Keratinocyte (primary cell): ENCODE measurements around the gene CAT. TPM values are rescaled to one million over a fixed set of nuclear protein-coding genes. Genes with fewer than 3 reads are reported as not detected.

ENCODE experiments used
- DNase-seq: peaks from one replicate; pipeline ENCODE4 v3.0.0-alpha.2; 2011; ENCODE audit warnings: low read depth, missing footprints, low spot score
- FAIRE-seq: peaks from 2 replicates; lab custom pipeline; 2011; peaks lifted over from hg19 to GRCh38; lab: Jason Lieb, UNC
- H2AFZ ChIP-seq: 2 replicates; pipeline ENCODE4 v1.6.0; 2012; ENCODE audit warnings: low read length, control low read depth, inconsistent platforms; ENCODE audit not compliant: control insufficient read depth
- H3K27ac ChIP-seq: 2 replicates; pipeline ENCODE4 v1.5.1; 2011; ENCODE audit warnings: low read length; ENCODE audit not compliant: control insufficient read depth, insufficient read depth
- H3K27me3 ChIP-seq: 3 replicates; pipeline ENCODE4 v1.6.0; 2011; ENCODE audit warnings: low read length; ENCODE audit not compliant: control insufficient read depth, insufficient read depth; ENCODE audit errors: extremely low read depth
- H3K36me3 ChIP-seq, 2 experiments: 2 replicates in 1 of 2; 3 replicates in 1 of 2; pipeline ENCODE4 v1.5.1; 2011; ENCODE audit warnings: low read length in 2 of 2, mild to moderate bottlenecking in 1 of 2; ENCODE audit not compliant: control insufficient read depth in 2 of 2, insufficient read depth in 2 of 2; ENCODE audit errors: extremely low read depth in 1 of 2
- H3K4me1 ChIP-seq: 3 replicates; pipeline ENCODE4 v1.5.1; 2011; ENCODE audit warnings: low read length; ENCODE audit not compliant: control insufficient read depth, insufficient read depth; ENCODE audit errors: extremely low read depth
- H3K4me2 ChIP-seq: 3 replicates; pipeline ENCODE4 v1.6.0; 2011; ENCODE audit warnings: low read depth, low read length; ENCODE audit not compliant: control insufficient read depth, insufficient read depth; ENCODE audit errors: extremely low read depth
- H3K4me3 ChIP-seq, 3 experiments: fragments of 200-600 bp in 1 of 3; sonication (generic) in 1 of 3; 2 replicates in 2 of 3; 3 replicates in 1 of 3; pipeline ENCODE4 v1.5.1; 2011 to 2016; ENCODE audit warnings: low read length in 3 of 3, mild to moderate bottlenecking in 3 of 3, control low read depth in 2 of 3, inconsistent platforms in 1 of 3, low read depth in 1 of 3, mixed read lengths in 1 of 3, mixed run types in 1 of 3, moderate library complexity in 1 of 3; ENCODE audit not compliant: control insufficient read depth in 2 of 3, insufficient read depth in 2 of 3; ENCODE audit errors: extremely low read depth in 1 of 3
- H3K79me2 ChIP-seq: 2 replicates; pipeline ENCODE4 v1.6.0; 2012; ENCODE audit warnings: low read length; ENCODE audit not compliant: control insufficient read depth, insufficient read depth
- H3K9ac ChIP-seq: 3 replicates; pipeline ENCODE4 v1.6.0; 2011; ENCODE audit warnings: low read length; ENCODE audit not compliant: control insufficient read depth, insufficient read depth; ENCODE audit errors: extremely low read depth
- H3K9me1 ChIP-seq: 3 replicates; pipeline ENCODE4 v1.6.0; 2011; ENCODE audit warnings: low read length; ENCODE audit not compliant: control insufficient read depth, insufficient read depth; ENCODE audit errors: extremely low read depth
- H3K9me3 ChIP-seq: 2 replicates; pipeline ENCODE4 v1.5.1; 2012; ENCODE audit warnings: low read depth, low read length; ENCODE audit not compliant: control insufficient read depth
- H4K20me1 ChIP-seq: 3 replicates; pipeline ENCODE4 v1.6.0; 2011; ENCODE audit warnings: low read length; ENCODE audit not compliant: control insufficient read depth, insufficient read depth; ENCODE audit errors: extremely low read depth
- EZH2 ChIP-seq: IDR thresholded peaks from one replicate; pipeline ENCODE4 v1.6.1; 2012; ENCODE audit warnings: inconsistent platforms, mild to moderate bottlenecking, low read length, moderate library complexity
- dilution Hi-C: fragments of 300-500 bp; cut with MboI; formaldehyde crosslinking; loops from one replicate; pipeline ENCODE4 v1.7.0; 2020; ENCODE audit warnings: low sequenced_read_pairs; ENCODE audit not compliant: extremely low pct_ligation_motif_present
- polyA plus RNA-seq, 5 experiments: library from polyadenylated mRNA; depleted of rRNA in 3 of 5; stranded (reverse) in 3 of 5; stranded (forward) in 1 of 5; unstranded in 1 of 5; fragments of >200 nt; gene quantifications; 1 replicate in 1 of 5; 2 replicates in 3 of 5; 3 replicates in 1 of 5; pipeline versions ENCODE4 v1.2.1 to v1.2.3, GENCODE V29; 2011 to 2012; ENCODE audit warnings: missing spikeins in 2 of 5, low read depth in 1 of 5, low replicate concordance in 1 of 5
- TF ChIP-seq, protein P1 (sequence below), 3 experiments: IDR thresholded peaks in 1 of 3; conservative IDR thresholded peaks in 1 of 3; optimal IDR thresholded peaks in 1 of 3; 2 replicates in 2 of 3; 3 replicates in 1 of 3; pipeline versions ENCODE3 to v1.5.1; 2011; ENCODE audit warnings: low read length in 3 of 3, mild to moderate bottlenecking in 3 of 3, moderate library complexity in 2 of 3, control low read depth in 1 of 3, inconsistent platforms in 1 of 3; ENCODE audit not compliant: insufficient read depth in 2 of 3; ENCODE audit errors: extremely low read depth in 1 of 3

CAT gene
- polyA plus RNA-seq, 1 donor (not counting 4 experiments of a cell fraction or from before 2014, with no cell fraction given) = 94.8 TPM

DNA sequence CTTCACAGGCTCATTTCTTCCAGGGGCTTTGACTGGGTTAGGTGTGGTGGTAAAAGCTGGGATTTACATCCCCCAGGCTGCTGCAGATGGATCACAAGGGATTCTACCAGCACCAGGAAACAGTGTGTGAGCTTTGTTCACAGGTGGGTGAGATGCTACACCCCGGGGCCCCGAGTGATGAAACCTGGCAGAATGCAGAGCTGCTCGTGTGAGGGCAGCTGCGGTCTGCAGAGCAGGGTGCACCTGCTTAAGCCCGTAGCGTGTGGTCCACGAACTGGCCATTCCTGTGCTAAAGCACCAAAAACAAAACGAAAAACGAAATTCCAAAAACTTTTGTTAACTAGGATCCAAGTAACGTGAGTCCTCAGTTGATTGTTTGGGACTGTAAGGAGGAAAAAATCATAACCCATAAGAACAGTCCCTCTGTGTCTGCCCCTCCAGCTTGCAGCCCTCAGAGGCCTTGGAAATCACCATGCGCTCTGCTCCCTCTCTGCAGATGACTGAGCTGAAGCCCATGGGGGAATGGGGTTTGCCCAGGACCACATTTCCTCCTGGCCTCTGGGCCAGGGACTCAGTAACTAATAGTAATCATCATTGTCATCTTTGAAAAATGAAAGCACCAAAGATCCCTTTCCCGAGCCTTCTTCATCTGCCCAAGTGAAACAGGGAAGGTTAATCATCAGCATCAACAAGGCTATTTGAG lies 50.3 kb downstream of the CAT start:
- FAIRE-seq = no peak
- Histone ChIP-seq H3K4me3 (no peak overlapping the region), H3K79me2 (no peaks in the 10 kb centered on the region), H3K4me1 (no peaks in the 10 kb centered on the region), H3K9ac (no peak overlapping the region), H2AFZ (no peak overlapping the region), H3K9me1 (no peaks in the 10 kb centered on the region), H3K27me3 (no peaks in the 10 kb centered on the region), H3K9me3 (no peaks in the 10 kb centered on the region), H4K20me1 (no peaks in the 10 kb centered on the region), H3K27ac (no peak overlapping the region), H3K4me2 (no peak overlapping the region), H3K36me3 (no peaks in the 10 kb centered on the region)
- dilution Hi-C loops = no loop called here
- TF ChIP-seq, protein P1, sequence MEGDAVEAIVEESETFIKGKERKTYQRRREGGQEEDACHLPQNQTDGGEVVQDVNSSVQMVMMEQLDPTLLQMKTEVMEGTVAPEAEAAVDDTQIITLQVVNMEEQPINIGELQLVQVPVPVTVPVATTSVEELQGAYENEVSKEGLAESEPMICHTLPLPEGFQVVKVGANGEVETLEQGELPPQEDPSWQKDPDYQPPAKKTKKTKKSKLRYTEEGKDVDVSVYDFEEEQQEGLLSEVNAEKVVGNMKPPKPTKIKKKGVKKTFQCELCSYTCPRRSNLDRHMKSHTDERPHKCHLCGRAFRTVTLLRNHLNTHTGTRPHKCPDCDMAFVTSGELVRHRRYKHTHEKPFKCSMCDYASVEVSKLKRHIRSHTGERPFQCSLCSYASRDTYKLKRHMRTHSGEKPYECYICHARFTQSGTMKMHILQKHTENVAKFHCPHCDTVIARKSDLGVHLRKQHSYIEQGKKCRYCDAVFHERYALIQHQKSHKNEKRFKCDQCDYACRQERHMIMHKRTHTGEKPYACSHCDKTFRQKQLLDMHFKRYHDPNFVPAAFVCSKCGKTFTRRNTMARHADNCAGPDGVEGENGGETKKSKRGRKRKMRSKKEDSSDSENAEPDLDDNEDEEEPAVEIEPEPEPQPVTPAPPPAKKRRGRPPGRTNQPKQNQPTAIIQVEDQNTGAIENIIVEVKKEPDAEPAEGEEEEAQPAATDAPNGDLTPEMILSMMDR (optimal IDR thresholded peaks at IDR 0.05 in 1 of 3, IDR thresholded peaks at IDR 0.05 in 1 of 3, conservative IDR thresholded peaks at IDR 0.05 in 1 of 3; ENCODE audit: extremely low read depth in 1 of 3, insufficient read depth in 2 of 3, low read length in 3 of 3) = no peak
- no peak for TF ChIP-seq EZH2
- DNase-seq = no peak

DNA sequence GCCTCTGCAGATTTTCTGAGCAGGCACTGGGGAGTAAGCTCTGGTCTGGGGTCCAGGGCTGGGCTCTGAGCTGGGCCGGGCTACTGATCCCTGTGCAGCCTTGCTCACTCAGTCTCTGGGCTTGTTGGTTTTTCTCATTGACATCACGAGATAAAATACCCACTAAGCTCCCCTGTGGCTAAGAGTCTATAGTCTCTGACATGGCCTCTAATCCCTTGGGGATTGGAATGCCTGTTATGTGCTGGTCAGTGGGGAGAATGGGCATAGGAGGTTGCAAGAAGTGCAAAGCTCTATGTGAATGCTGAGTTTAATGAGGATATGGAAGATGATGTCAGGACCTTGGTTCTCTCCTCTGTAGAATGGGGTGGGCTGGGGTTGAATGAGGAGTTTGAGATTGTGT lies 51.6 kb downstream of the CAT start:
- no peak for FAIRE-seq
- no peak overlapping the region for H3K9ac ChIP-seq
- H3K36me3 ChIP-seq = no peaks in the 10 kb centered on the region
- H3K27ac ChIP-seq = no peak overlapping the region
- dilution Hi-C loops = no loop called here
- H3K9me3 ChIP-seq = no peaks in the 10 kb centered on the region
- no peaks in the 10 kb centered on the region for H3K27me3 ChIP-seq
- no peak for TF ChIP-seq EZH2
- TF ChIP-seq, protein P1 (optimal IDR thresholded peaks at IDR 0.05 in 1 of 3, IDR thresholded peaks at IDR 0.05 in 1 of 3, conservative IDR thresholded peaks at IDR 0.05 in 1 of 3; ENCODE audit: extremely low read depth in 1 of 3, insufficient read depth in 2 of 3, low read length in 3 of 3) = no peak
- no peak overlapping the region for H3K4me2 ChIP-seq
- H3K79me2 ChIP-seq = no peaks in the 10 kb centered on the region
- no peak for DNase-seq
- no peaks in the 10 kb centered on the region for H3K4me1 ChIP-seq
- H2AFZ ChIP-seq = no peak overlapping the region
- no peaks in the 10 kb centered on the region for H3K9me1 ChIP-seq
- no peaks in the 10 kb centered on the region for H4K20me1 ChIP-seq
- no peak overlapping the region for H3K4me3 ChIP-seq
